ENCODE results near the gene RELL2. TPM values are rescaled to one million over a fixed set of nuclear protein-coding genes. Genes with fewer than 3 reads are reported as not detected.

RELL2 gene
- total RNA-seq, 4 donors from 2014 or later: 4.3 to 10.4 (median 6.4) TPM

- WGBS, 2 donors: 80% methylated on average over 1 of the region's 3 CpGs; no CpG with 5 or more reads in 1 of the 2 donors
- Histone ChIP-seq H3K27ac (no peak overlapping the region), H3K4me3 (no peak overlapping the region), H3K4me1 (peaks cover 20 to 33% (median 21%) of the 10 kb centered on the region in 3 donors), H3K36me3 (peaks cover 0 to 54% (median 0%) of the 10 kb centered on the region in 3 donors), H3K9me3 (no peaks in the 10 kb centered on the region), H3K27me3 (no peaks in the 10 kb centered on the region)
- no peak for DNase-seq
- intact Hi-C loops (cut with DNase I): no loop called here
- TF ChIP-seq CTCF (IDR thresholded peaks at IDR 0.05) (no peak), POLR2A (IDR thresholded peaks at IDR 0.05) (no peak)
These were observed 3.2 kb downstream of the RELL2 start for GRCh38 chr5:141640051-141640415.

- H3K9me3 ChIP-seq: no peaks in the 10 kb centered on the region
- TF ChIP-seq POLR2A (IDR thresholded peaks at IDR 0.05): no peak
- TF ChIP-seq CTCF (IDR thresholded peaks at IDR 0.05): no peak
- H3K27me3 ChIP-seq: no peaks in the 10 kb centered on the region
- intact Hi-C loops (cut with DNase I): no loop called here
- WGBS, 2 donors: 87 to 90% methylated on average over 6 to 7 of the region's 9 CpGs
- H3K27ac ChIP-seq: no peak overlapping the region
- no peak for DNase-seq
- H3K4me1 ChIP-seq: peaks cover 13 to 26% (median 14%) of the 10 kb centered on the region in 3 donors
- H3K36me3 ChIP-seq: peaks cover 0 to 61% (median 0%) of the 10 kb centered on the region in 3 donors
- H3K4me3 ChIP-seq: no peak overlapping the region
These were observed 3.9 kb downstream of the RELL2 start for GRCh38 chr5:141640698-141641097.

GRCh38 chr5:141641634-141642267 lies 5.0 kb downstream of the RELL2 start:
- no peak for DNase-seq

GRCh38 chr5:141646026-141646425 lies 9.2 kb downstream of the RELL2 start:
- Histone ChIP-seq H3K4me3 (no peak overlapping the region), H3K9me3 (no peaks in the 10 kb centered on the region), H3K36me3 (peaks cover 0 to 72% (median 0%) of the 10 kb centered on the region in 3 donors), H3K4me1 (peaks cover 6 to 10% (median 8%) of the 10 kb centered on the region in 3 donors), H3K27me3 (no peaks in the 10 kb centered on the region), H3K27ac (no peak overlapping the region)
- DNase-seq: no peak
- WGBS, 2 donors: 79 to 89% methylated on average over 3 to 6 of the region's 6 CpGs
- intact Hi-C loops (cut with DNase I): no loop called here
- TF ChIP-seq POLR2A (IDR thresholded peaks at IDR 0.05) (no peak), CTCF (IDR thresholded peaks at IDR 0.05) (no peak)

More at GRCh38 chr5:141641634-141642267, 5.0 kb downstream of the RELL2 start:
- Histone ChIP-seq H3K27me3 (no peaks in the 10 kb centered on the region), H3K9me3 (no peaks in the 10 kb centered on the region), H3K4me1 (peaks cover 9 to 19% (median 9%) of the 10 kb centered on the region in 3 donors), H3K27ac (no peak overlapping the region), H3K36me3 (peaks cover 0 to 71% (median 0%) of the 10 kb centered on the region in 3 donors), H3K4me3 (no peak overlapping the region)
- intact Hi-C loops (cut with DNase I): no loop called here
- TF ChIP-seq CTCF (IDR thresholded peaks at IDR 0.05) (peak in 3 of 6 experiments; percentile 4 to 29 (median 9)), POLR2A (IDR thresholded peaks at IDR 0.05) (no peak)
- WGBS, 2 donors: 91% methylated on average over 2 of the region's 2 CpGs; no CpG with 5 or more reads in 1 of the 2 donors

GRCh38 chr5:141647242-141647641 lies 10.4 kb downstream of the RELL2 start:
- no peak overlapping the region for H3K4me3 ChIP-seq
- 61 to 93% methylated on average over 2 to 3 of the region's 5 CpGs for WGBS, 2 donors
- intact Hi-C loops (cut with DNase I): no loop called here
- no peaks in the 10 kb centered on the region for H3K9me3 ChIP-seq
- H3K4me1 ChIP-seq: peaks cover 10 to 20% (median 13%) of the 10 kb centered on the region in 3 donors
- no peak overlapping the region for H3K27ac ChIP-seq
- no peaks in the 10 kb centered on the region for H3K27me3 ChIP-seq
- TF ChIP-seq POLR2A (IDR thresholded peaks at IDR 0.05): no peak
- no peak for TF ChIP-seq CTCF (IDR thresholded peaks at IDR 0.05)
- DNase-seq: no peak
- H3K36me3 ChIP-seq: peaks cover 0 to 61% (median 0%) of the 10 kb centered on the region in 3 donors
